H1 (cell line): ENCODE measurements around the gene BMERB1. TPM values are rescaled to one million over a fixed set of nuclear protein-coding genes. Genes with fewer than 3 reads are reported as not detected.

Experiments used
- FOSL1 ChIP-seq: IDR thresholded peaks from 2 replicates; pipeline ENCODE4 v1.6.1; 2011; ENCODE audit warnings: mild to moderate bottlenecking, low read depth, low read length, moderate library complexity; ENCODE audit not compliant: insufficient read depth
- GTF2F1 ChIP-seq: IDR thresholded peaks from 2 replicates; pipeline ENCODE4 v1.6.1; 2012; ENCODE audit warnings: low read depth, low read length, improper control_type of control experiment, borderline replicate concordance
- HDAC6 ChIP-seq: IDR thresholded peaks from one replicate; pipeline ENCODE4 v1.7.1; 2012; ENCODE audit warnings: low read depth, mild to moderate bottlenecking, inconsistent platforms, low read length, moderate library complexity
- JUN ChIP-seq: IDR thresholded peaks from 2 replicates; pipeline ENCODE4 v1.6.1; 2011; ENCODE audit warnings: low read depth, mild to moderate bottlenecking, improper control_type of control experiment, low read length
- JUND ChIP-seq: IDR thresholded peaks from 2 replicates; pipeline ENCODE4 v1.6.1; 2011; ENCODE audit warnings: mild to moderate bottlenecking, improper control_type of control experiment, low read length
- KDM4A ChIP-seq: IDR thresholded peaks from one replicate; pipeline ENCODE4 v1.7.1; 2012; ENCODE audit warnings: low read depth, mild to moderate bottlenecking, moderate library complexity, low read length, inconsistent platforms; ENCODE audit not compliant: severe bottlenecking
- RNF2 ChIP-seq: fragments of 200-900, 300-1000 bp; sonication (generic); IDR thresholded peaks from 2 replicates; pipeline ENCODE4 v1.7.1; 2016; ENCODE audit warnings: borderline replicate concordance, low read depth, mild to moderate bottlenecking, antibody characterized with exemption, low read length; ENCODE audit not compliant: poor library complexity, severe bottlenecking; ENCODE audit errors: missing control alignments
- SP2 ChIP-seq: IDR thresholded peaks from 2 replicates; pipeline ENCODE4 v1.6.1; 2012; ENCODE audit warnings: mild to moderate bottlenecking, low read length, inconsistent platforms
- TAF1 ChIP-seq: IDR thresholded peaks from 2 replicates; pipeline ENCODE4 v1.6.1; 2011; ENCODE audit warnings: mild to moderate bottlenecking, low read depth, low read length
- polyA plus RNA-seq, 7 experiments: library from polyadenylated mRNA; depleted of rRNA in 3 of 7; stranded (reverse) in 5 of 7; unstranded in 2 of 7; fragments of >200 nt in 5 of 7; fragments of 200-250 nt in 2 of 7; gene quantifications; 1 replicate in 5 of 7; 2 replicates in 1 of 7; 4 replicates in 1 of 7; pipeline versions ENCODE4 v1.2.1 to v1.2.3, GENCODE V29; 2011 to 2013; ENCODE audit warnings: missing spikeins in 2 of 7, mixed read lengths in 2 of 7
- total RNA-seq: library from RNA; stranded (reverse); fragmentation: NEBNext Ultra II Directional; extraction: Animal tissue kit (Norgen Biotek cat#: 25700); gene quantifications from 2 replicates; pipeline ENCODE4 v1.2.1, GENCODE V29; 2021
- TF ChIP-seq, protein P1 (sequence below): fragments of 300-600 bp; sonication (generic); IDR thresholded peaks from 2 replicates; pipeline ENCODE4 v1.7.1; 2012; ENCODE audit warnings: low read length, moderate library complexity, mild to moderate bottlenecking, inconsistent platforms; ENCODE audit not compliant: insufficient replicate concordance
- TF ChIP-seq, protein P2 (sequence below): IDR thresholded peaks from 2 replicates; pipeline ENCODE4 v1.6.1; 2012; ENCODE audit warnings: inconsistent platforms

Gene BMERB1
- total and polyA plus RNA-seq, 2 of the 8 experiments (the other 6 are each of a cell fraction or from before 2014, with no cell fraction given) = 23.5 to 27.1 TPM

DNA sequence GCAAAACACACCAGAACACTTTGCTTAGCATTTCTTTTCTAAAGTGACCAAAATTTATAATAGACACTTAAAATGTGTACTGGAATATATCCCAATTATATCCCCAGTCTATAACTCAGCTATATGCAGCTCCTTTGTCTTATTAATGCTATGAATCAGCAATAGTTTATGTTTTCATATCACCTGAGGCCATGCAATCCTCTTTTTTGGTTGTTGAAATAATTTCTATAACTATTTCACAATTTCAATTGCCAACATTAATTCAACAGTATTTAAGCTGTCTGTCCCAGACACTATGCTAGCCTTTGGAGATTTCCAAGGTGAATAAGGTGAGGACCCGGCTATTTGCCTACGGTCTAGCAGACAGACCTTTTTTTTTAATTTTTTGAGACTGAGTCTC, 17.2 kb upstream of the BMERB1 start (continued):
- TF ChIP-seq, protein P1, sequence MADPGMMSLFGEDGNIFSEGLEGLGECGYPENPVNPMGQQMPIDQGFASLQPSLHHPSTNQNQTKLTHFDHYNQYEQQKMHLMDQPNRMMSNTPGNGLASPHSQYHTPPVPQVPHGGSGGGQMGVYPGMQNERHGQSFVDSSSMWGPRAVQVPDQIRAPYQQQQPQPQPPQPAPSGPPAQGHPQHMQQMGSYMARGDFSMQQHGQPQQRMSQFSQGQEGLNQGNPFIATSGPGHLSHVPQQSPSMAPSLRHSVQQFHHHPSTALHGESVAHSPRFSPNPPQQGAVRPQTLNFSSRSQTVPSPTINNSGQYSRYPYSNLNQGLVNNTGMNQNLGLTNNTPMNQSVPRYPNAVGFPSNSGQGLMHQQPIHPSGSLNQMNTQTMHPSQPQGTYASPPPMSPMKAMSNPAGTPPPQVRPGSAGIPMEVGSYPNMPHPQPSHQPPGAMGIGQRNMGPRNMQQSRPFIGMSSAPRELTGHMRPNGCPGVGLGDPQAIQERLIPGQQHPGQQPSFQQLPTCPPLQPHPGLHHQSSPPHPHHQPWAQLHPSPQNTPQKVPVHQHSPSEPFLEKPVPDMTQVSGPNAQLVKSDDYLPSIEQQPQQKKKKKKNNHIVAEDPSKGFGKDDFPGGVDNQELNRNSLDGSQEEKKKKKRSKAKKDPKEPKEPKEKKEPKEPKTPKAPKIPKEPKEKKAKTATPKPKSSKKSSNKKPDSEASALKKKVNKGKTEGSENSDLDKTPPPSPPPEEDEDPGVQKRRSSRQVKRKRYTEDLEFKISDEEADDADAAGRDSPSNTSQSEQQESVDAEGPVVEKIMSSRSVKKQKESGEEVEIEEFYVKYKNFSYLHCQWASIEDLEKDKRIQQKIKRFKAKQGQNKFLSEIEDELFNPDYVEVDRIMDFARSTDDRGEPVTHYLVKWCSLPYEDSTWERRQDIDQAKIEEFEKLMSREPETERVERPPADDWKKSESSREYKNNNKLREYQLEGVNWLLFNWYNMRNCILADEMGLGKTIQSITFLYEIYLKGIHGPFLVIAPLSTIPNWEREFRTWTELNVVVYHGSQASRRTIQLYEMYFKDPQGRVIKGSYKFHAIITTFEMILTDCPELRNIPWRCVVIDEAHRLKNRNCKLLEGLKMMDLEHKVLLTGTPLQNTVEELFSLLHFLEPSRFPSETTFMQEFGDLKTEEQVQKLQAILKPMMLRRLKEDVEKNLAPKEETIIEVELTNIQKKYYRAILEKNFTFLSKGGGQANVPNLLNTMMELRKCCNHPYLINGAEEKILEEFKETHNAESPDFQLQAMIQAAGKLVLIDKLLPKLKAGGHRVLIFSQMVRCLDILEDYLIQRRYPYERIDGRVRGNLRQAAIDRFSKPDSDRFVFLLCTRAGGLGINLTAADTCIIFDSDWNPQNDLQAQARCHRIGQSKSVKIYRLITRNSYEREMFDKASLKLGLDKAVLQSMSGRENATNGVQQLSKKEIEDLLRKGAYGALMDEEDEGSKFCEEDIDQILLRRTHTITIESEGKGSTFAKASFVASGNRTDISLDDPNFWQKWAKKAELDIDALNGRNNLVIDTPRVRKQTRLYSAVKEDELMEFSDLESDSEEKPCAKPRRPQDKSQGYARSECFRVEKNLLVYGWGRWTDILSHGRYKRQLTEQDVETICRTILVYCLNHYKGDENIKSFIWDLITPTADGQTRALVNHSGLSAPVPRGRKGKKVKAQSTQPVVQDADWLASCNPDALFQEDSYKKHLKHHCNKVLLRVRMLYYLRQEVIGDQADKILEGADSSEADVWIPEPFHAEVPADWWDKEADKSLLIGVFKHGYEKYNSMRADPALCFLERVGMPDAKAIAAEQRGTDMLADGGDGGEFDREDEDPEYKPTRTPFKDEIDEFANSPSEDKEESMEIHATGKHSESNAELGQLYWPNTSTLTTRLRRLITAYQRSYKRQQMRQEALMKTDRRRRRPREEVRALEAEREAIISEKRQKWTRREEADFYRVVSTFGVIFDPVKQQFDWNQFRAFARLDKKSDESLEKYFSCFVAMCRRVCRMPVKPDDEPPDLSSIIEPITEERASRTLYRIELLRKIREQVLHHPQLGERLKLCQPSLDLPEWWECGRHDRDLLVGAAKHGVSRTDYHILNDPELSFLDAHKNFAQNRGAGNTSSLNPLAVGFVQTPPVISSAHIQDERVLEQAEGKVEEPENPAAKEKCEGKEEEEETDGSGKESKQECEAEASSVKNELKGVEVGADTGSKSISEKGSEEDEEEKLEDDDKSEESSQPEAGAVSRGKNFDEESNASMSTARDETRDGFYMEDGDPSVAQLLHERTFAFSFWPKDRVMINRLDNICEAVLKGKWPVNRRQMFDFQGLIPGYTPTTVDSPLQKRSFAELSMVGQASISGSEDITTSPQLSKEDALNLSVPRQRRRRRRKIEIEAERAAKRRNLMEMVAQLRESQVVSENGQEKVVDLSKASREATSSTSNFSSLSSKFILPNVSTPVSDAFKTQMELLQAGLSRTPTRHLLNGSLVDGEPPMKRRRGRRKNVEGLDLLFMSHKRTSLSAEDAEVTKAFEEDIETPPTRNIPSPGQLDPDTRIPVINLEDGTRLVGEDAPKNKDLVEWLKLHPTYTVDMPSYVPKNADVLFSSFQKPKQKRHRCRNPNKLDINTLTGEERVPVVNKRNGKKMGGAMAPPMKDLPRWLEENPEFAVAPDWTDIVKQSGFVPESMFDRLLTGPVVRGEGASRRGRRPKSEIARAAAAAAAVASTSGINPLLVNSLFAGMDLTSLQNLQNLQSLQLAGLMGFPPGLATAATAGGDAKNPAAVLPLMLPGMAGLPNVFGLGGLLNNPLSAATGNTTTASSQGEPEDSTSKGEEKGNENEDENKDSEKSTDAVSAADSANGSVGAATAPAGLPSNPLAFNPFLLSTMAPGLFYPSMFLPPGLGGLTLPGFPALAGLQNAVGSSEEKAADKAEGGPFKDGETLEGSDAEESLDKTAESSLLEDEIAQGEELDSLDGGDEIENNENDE = no peak
- TF ChIP-seq SP2 = no peak
- TF ChIP-seq TAF1 = no peak
- TF ChIP-seq, protein P2, sequence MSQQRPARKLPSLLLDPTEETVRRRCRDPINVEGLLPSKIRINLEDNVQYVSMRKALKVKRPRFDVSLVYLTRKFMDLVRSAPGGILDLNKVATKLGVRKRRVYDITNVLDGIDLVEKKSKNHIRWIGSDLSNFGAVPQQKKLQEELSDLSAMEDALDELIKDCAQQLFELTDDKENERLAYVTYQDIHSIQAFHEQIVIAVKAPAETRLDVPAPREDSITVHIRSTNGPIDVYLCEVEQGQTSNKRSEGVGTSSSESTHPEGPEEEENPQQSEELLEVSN = no peak
- TF ChIP-seq JUN = no peak
- no peak for TF ChIP-seq FOSL1
- TF ChIP-seq KDM4A = no peak
- no peak for TF ChIP-seq HDAC6
- TF ChIP-seq RNF2 = no peak
- TF ChIP-seq JUND = no peak
- no peak for TF ChIP-seq GTF2F1
